Heart left ventricle (tissue), 13 donors: Measurements from ENCODE around the gene ZBTB8A.

Source experiments
- POLR2A ChIP-seq, 2 donors: fragments of 450-650 bp; IDR thresholded peaks; one replicate each; pipeline ENCODE4 v1.6.1; 2017; ENCODE audit warnings: antibody characterized with exemption in 2 of 2, mild to moderate bottlenecking in 2 of 2, moderate library complexity in 2 of 2
- TF ChIP-seq, protein P1 (sequence below), 12 donors: fragments of 200-600 bp; sonication (generic) in 4 of 12; IDR thresholded peaks; one replicate each; pipeline versions ENCODE4 v1.5.0 to v1.8.0; 2018 to 2022; ENCODE audit warnings: antibody characterized with exemption in 12 of 12, mild to moderate bottlenecking in 5 of 12
- donor health status: ischemic (EF 13 %, LVEDD 7.1; RV severe dilation, severe dysfunction).
- donor health status: DM: no; HTN: yes; CAD: no.
- donor health status: DM: no; HTN: no; CAD: no.
- donor health status: ischemic (EF 25% LVEDD 6.9; RV normal size, moderate dysfunction).
- donor health status: ischemic (EF 25% LVEDD 5.7; RV mildly dilated, moderate dysfunction).
- donor health status: ischemic (EF 35%, LVEDD 5.7; RV mildly dilated, moderate dysfunction).
- donor health status: nonischemic (EF 11% LVEDD 7.7; RV severe dilation, severe dysfunction).
- donor health status: DM: yes; HTN: yes; CAD: no.
- donor health status: PGD.
- donor health status: ischemic (EF 29% LVEDD 5.4; RV normal size, mild dysfunction).
- donor health status: nonischemic (EF 23%, LVEDD 6.1; RV moderate dilation, normal function).

- TF ChIP-seq POLR2A (IDR thresholded peaks at IDR 0.05) = no peak
- TF ChIP-seq, protein P1, sequence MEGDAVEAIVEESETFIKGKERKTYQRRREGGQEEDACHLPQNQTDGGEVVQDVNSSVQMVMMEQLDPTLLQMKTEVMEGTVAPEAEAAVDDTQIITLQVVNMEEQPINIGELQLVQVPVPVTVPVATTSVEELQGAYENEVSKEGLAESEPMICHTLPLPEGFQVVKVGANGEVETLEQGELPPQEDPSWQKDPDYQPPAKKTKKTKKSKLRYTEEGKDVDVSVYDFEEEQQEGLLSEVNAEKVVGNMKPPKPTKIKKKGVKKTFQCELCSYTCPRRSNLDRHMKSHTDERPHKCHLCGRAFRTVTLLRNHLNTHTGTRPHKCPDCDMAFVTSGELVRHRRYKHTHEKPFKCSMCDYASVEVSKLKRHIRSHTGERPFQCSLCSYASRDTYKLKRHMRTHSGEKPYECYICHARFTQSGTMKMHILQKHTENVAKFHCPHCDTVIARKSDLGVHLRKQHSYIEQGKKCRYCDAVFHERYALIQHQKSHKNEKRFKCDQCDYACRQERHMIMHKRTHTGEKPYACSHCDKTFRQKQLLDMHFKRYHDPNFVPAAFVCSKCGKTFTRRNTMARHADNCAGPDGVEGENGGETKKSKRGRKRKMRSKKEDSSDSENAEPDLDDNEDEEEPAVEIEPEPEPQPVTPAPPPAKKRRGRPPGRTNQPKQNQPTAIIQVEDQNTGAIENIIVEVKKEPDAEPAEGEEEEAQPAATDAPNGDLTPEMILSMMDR (IDR thresholded peaks at IDR 0.05) = no peak
Observed at GRCh38 chr1:32626176-32626575, 86.9 kb downstream of the ZBTB8A start.
